IMR-90 (cell line): ENCODE data around the gene DVL1. TPM values are rescaled to one million over a fixed set of nuclear protein-coding genes. Genes with fewer than 3 reads are reported as not detected.
A peak's percentile ranks its signal among the peaks of the same experiment; 100 is the strongest.

Experiments used
- ATAC-seq: fragments of 200-7000 bp; cut with Tn5 transposase; 2 replicates; pipeline ENCODE4 v1.9.1; 2020; ENCODE audit warnings: low read depth, mild to moderate bottlenecking, moderate library complexity
- BruUV-seq: library from RNA; stranded (reverse); fragments of 400-500 nt; replicated peaks from 2 replicates; lab custom pipeline; 2021; lab: Mats Ljungman, UMichigan
- CTCF ChIA-PET: fragments of 300-600 bp; formaldehyde crosslinking; extraction: SDS; loops from one replicate; lab custom pipeline; 2021; ENCODE audit warnings: antibody characterized with exemption; lab: Yijun Ruan, JAX
- POLR2A ChIA-PET: fragments of 300-600 bp; sonication (Branson Sonifier 250); formaldehyde crosslinking; loops from one replicate; lab custom pipeline; 2022; ENCODE audit warnings: antibody characterized with exemption; ENCODE audit not compliant: unreplicated experiment; lab: Charles Lee
- DNase-seq: peaks from one replicate; pipeline ENCODE4 v3.0.0; 2013
- H2AFZ ChIP-seq: replicated peaks from 2 replicates; pipeline ENCODE3; 2013; ENCODE audit warnings: low read length, mild to moderate bottlenecking; ENCODE audit not compliant: poor library complexity
- H2AK5ac ChIP-seq: 2 replicates; pipeline ENCODE4 v1.6.1; 2013; ENCODE audit warnings: low read depth, low read length, inconsistent platforms
- H2AK9ac ChIP-seq: replicated peaks from 2 replicates; pipeline ENCODE3; 2013; ENCODE audit warnings: mild to moderate bottlenecking, low read depth, low read length, moderate library complexity; ENCODE audit not compliant: poor library complexity
- H2BK120ac ChIP-seq: 2 replicates; pipeline ENCODE4 v1.6.1; 2013; ENCODE audit warnings: low read depth, low read length, inconsistent platforms
- H2BK15ac ChIP-seq: 3 replicates; pipeline ENCODE4 v1.6.1; 2013; ENCODE audit warnings: low read depth, low read length, inconsistent platforms
- H2BK20ac ChIP-seq: 2 replicates; pipeline ENCODE4 v1.6.1; 2013; ENCODE audit warnings: low read depth, mild to moderate bottlenecking, inconsistent platforms, low read length, moderate library complexity
- H2BK5ac ChIP-seq: 2 replicates; pipeline ENCODE4 v1.6.1; 2013; ENCODE audit warnings: mild to moderate bottlenecking, low read depth, low read length, inconsistent platforms; ENCODE audit not compliant: poor library complexity, severe bottlenecking
- H3K14ac ChIP-seq: replicated peaks from 2 replicates; pipeline ENCODE4 v1.6.1; 2013; ENCODE audit warnings: low read depth, low read length, inconsistent platforms
- H3K18ac ChIP-seq: 2 replicates; pipeline ENCODE4 v1.6.1; 2013; ENCODE audit warnings: low read depth, low read length, control low read depth
- H3K23ac ChIP-seq: 2 replicates; pipeline ENCODE4 v1.6.1; 2013; ENCODE audit warnings: low read depth, low read length, inconsistent platforms
- H3K27ac ChIP-seq: 2 replicates; pipeline ENCODE4 v1.5.1; 2013; ENCODE audit warnings: mild to moderate bottlenecking, control low read depth, low read length; ENCODE audit not compliant: insufficient read depth
- H3K27me3 ChIP-seq: 2 replicates; pipeline ENCODE4 v1.6.1; 2013; ENCODE audit warnings: low read length; ENCODE audit not compliant: control insufficient read depth, insufficient read depth
- H3K36me3 ChIP-seq: 2 replicates; pipeline ENCODE4 v1.6.1; 2013; ENCODE audit warnings: low read length, mixed read lengths; ENCODE audit not compliant: control insufficient read depth, insufficient read depth
- H3K4ac ChIP-seq: 2 replicates; pipeline ENCODE4 v1.6.1; 2013; ENCODE audit warnings: low read depth, low read length, inconsistent platforms
- H3K4me1 ChIP-seq: 2 replicates; pipeline ENCODE4 v1.6.1; 2013; ENCODE audit warnings: low read length, mixed read lengths; ENCODE audit not compliant: control insufficient read depth, insufficient read depth
- H3K4me2 ChIP-seq: 2 replicates; pipeline ENCODE4 v1.6.1; 2013; ENCODE audit warnings: low read depth, mild to moderate bottlenecking, control low read depth, low read length, moderate library complexity
- H3K4me3 ChIP-seq: 2 replicates; pipeline ENCODE4 v1.5.1; 2013; ENCODE audit warnings: low read depth, mild to moderate bottlenecking, control low read depth, low read length, moderate library complexity; ENCODE audit not compliant: insufficient read depth
- H3K56ac ChIP-seq: 2 replicates; pipeline ENCODE4 v1.6.1; 2013; ENCODE audit warnings: low read length, inconsistent platforms; ENCODE audit not compliant: insufficient read depth; ENCODE audit errors: extremely low read depth
- H3K79me1 ChIP-seq, 2 experiments: 2 replicates each; pipeline ENCODE4 v1.6.1; 2013; ENCODE audit warnings: low read length in 2 of 2, inconsistent platforms in 1 of 2, low read depth in 1 of 2
- H3K9ac ChIP-seq: 2 replicates; pipeline ENCODE4 v1.6.1; 2013; ENCODE audit warnings: low read depth, low read length, control low read depth
- H3K9me1 ChIP-seq: 2 replicates; pipeline ENCODE4 v1.6.1; 2013; ENCODE audit warnings: low read length, inconsistent platforms; ENCODE audit not compliant: insufficient read depth
- H3K9me3 ChIP-seq: 2 replicates; pipeline ENCODE4 v1.6.1; 2013; ENCODE audit warnings: low read length; ENCODE audit not compliant: control insufficient read depth, insufficient read depth
- H4K20me1 ChIP-seq: 2 replicates; pipeline ENCODE4 v1.6.1; 2013; ENCODE audit warnings: low read length, inconsistent platforms; ENCODE audit not compliant: insufficient read depth
- H4K5ac ChIP-seq: 2 replicates; pipeline ENCODE4 v1.6.1; 2013; ENCODE audit warnings: mild to moderate bottlenecking, low read depth, low read length, control low read depth
- H4K8ac ChIP-seq, 2 experiments: 2 replicates each; pipeline ENCODE4 v1.6.1; 2013; ENCODE audit warnings: low read depth in 2 of 2, low read length in 2 of 2, control low read depth in 1 of 2, inconsistent platforms in 1 of 2
- H4K91ac ChIP-seq: 2 replicates; pipeline ENCODE4 v1.6.1; 2013; ENCODE audit warnings: low read depth, low read length, inconsistent platforms; ENCODE audit not compliant: insufficient read depth
- BHLHE40 ChIP-seq: fragments of 150-350 bp; IDR thresholded peaks from 2 replicates; pipeline ENCODE4 v1.6.1; 2016; ENCODE audit warnings: mild to moderate bottlenecking, low read depth, low read length
- CEBPB ChIP-seq: IDR thresholded peaks from 2 replicates; pipeline ENCODE4 v1.6.1; 2012; ENCODE audit warnings: low read depth, low read length, improper control_type of control experiment
- CHD1 ChIP-seq: IDR thresholded peaks from 2 replicates; pipeline ENCODE4 v1.6.1; 2012; ENCODE audit warnings: low read depth, low read length, improper control_type of control experiment
- FOS ChIP-seq: fragments of 150-350 bp; IDR thresholded peaks from 2 replicates; pipeline ENCODE4 v1.6.1; 2016; ENCODE audit warnings: low read depth, low read length
- MAFK ChIP-seq: IDR thresholded peaks from 2 replicates; pipeline ENCODE4 v1.6.1; 2012; ENCODE audit warnings: low read depth, low read length, improper control_type of control experiment
- MAZ ChIP-seq: IDR thresholded peaks from 2 replicates; pipeline ENCODE4 v1.6.1; 2012; ENCODE audit warnings: low read depth, mild to moderate bottlenecking, low read length, improper control_type of control experiment, moderate library complexity, borderline replicate concordance
- MXI1 ChIP-seq: IDR thresholded peaks from 2 replicates; pipeline ENCODE4 v1.6.1; 2012; ENCODE audit warnings: low read depth, mild to moderate bottlenecking, low read length, moderate library complexity, borderline replicate concordance
- POLR2A ChIP-seq: IDR thresholded peaks from 2 replicates; pipeline ENCODE4 v1.6.1; 2012; ENCODE audit warnings: mild to moderate bottlenecking, low read depth, low read length
- RFX5 ChIP-seq: IDR thresholded peaks from 2 replicates; pipeline ENCODE4 v1.8.0; 2012; ENCODE audit warnings: low read depth, mild to moderate bottlenecking, low read length, moderate library complexity
- WGBS, 2 experiments: methylation state at CpG; one replicate each; pipeline versions ENCODE4 v1.1.5 to v1.1.7; 2013; ENCODE audit warnings: missing lambda C conversion rate in 2 of 2; ENCODE audit not compliant: insufficient read length in 1 of 2; ENCODE audit errors: extremely low coverage in 2 of 2; 5-methylcytosine and 5-hydroxymethylcytosine counted together
- dilution Hi-C: fragments of 300-500 bp; cut with HindIII; formaldehyde crosslinking; loops from one replicate; pipeline ENCODE4 v1.14.3; 2018; ENCODE audit warnings: low sequenced_read_pairs; ENCODE audit not compliant: unreplicated experiment
- in situ Hi-C: fragments of 300-500 bp; cut with MboI; formaldehyde crosslinking; loops from 3 replicates; pipeline ENCODE4 v1.14.3; 2019; ENCODE audit warnings: low sequenced_read_pairs, inconsistent platforms, mixed read lengths
- intact Hi-C: fragments of 100-400 bp; cut with micrococcal nuclease; formaldehyde crosslinking; loops from 2 replicates; pipeline ENCODE4 v1.10.0; 2022
- polyA plus RNA-seq, 3 experiments: library from polyadenylated mRNA; depleted of rRNA; stranded (reverse); fragments of >200 nt; gene quantifications; 2 replicates each; pipeline ENCODE4 v1.2.3, GENCODE V29; 2012; ENCODE audit warnings: low replicate concordance in 1 of 3
- total RNA-seq: library from RNA; depleted of rRNA; stranded (reverse); fragments of >200 nt; gene quantifications from 2 replicates; pipeline ENCODE4 v1.2.3, GENCODE V29; 2012
- TF ChIP-seq, protein P1 (sequence below): fragments of 150-350 bp; IDR thresholded peaks from 2 replicates; pipeline ENCODE4 v1.6.1; 2016; ENCODE audit warnings: low read depth, mild to moderate bottlenecking, low read length, moderate library complexity, borderline replicate concordance
- TF ChIP-seq, protein P2 (sequence below): conservative IDR thresholded peaks from 2 replicates; pipeline ENCODE4 v1.5.1; 2012; ENCODE audit warnings: mild to moderate bottlenecking, low read depth, low read length, improper control_type of control experiment

The DVL1 gene
- total and polyA plus RNA-seq, 2 of the 4 experiments (the other 2 are of a cell fraction): 27.2 to 35.9 TPM

DNA sequence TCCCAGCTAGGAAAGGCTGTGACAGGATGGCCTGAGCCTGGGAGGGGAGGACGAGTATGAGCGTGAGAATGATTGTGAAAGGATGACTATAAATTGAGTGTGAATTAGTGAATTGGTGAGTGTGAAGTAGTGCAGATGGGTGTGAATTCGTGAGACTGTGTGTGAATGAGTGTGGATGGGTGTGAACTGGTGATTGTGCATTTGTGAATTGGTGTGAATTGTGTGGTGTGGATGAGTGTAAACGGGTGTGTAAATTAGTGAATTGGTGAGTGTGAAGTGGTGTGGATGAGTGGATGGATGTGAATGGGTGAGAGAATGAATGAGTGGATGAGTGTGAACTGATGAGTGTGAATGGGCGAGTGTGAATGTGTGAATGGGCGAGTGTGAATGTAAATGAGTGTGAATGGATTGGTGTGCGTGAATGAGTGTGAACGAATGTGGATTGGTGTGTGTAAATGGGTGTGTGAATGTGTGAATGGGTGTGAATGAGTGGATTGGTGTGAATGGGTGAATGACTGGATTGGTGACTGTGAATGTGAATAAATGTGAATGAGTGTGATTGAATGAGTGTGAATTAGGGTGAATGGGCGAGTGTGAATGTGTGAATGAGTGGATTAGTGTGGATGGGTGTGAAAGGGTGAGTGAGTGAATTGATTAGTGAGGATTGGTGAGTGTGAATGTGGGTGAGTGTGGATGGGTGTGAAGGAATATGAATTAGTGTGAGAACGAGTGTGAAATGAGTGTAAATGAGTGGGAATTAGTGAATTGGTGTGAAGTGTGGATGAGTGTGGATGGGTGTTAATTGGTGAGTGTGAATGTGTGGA is 16.9 kb upstream of the DVL1 start:
- no peak overlapping the region for H3K14ac ChIP-seq
- peaks cover 10% of the 10 kb centered on the region for H3K4me1 ChIP-seq
- H3K4ac ChIP-seq: no peak overlapping the region
- no peaks in the 10 kb centered on the region for H3K9me3 ChIP-seq
- POLR2A ChIA-PET: no interaction called here
- H3K4me3 ChIP-seq: no peak overlapping the region
- no peak overlapping the region for H4K91ac ChIP-seq
- H3K4me2 ChIP-seq: no peak overlapping the region
- no peak overlapping the region for H2BK120ac ChIP-seq
- peak overlapping the region; percentile 65; the same call in 1 of the 2 replicates for H2AK5ac ChIP-seq
- DNase-seq: no peak
- no peak overlapping the region for H3K18ac ChIP-seq
- H3K9ac ChIP-seq: no peak overlapping the region
- CTCF ChIA-PET: no interaction called here
- no peak overlapping the region for H3K27ac ChIP-seq
- H2BK5ac ChIP-seq: peak overlapping the region; percentile 45
- no peaks in the 10 kb centered on the region for H4K20me1 ChIP-seq
- no peak for ATAC-seq
- H2AFZ ChIP-seq: no peak overlapping the region
- intact Hi-C loops (no loop called here), dilution Hi-C loops (no loop called here), in situ Hi-C loops (no loop called here)
- 83 to 100% methylated on average over 9 to 10 of the region's 10 CpGs for WGBS, 2 experiments
- no peak overlapping the region for H3K56ac ChIP-seq
- H3K36me3 ChIP-seq: no peaks in the 10 kb centered on the region
- H2BK20ac ChIP-seq: no peak overlapping the region
- no peak overlapping the region for H4K8ac ChIP-seq
- H3K23ac ChIP-seq: peak overlapping the region; percentile 49; the same call in 1 of the 2 replicates
- TF ChIP-seq MAZ (no peak), MXI1 (no peak), POLR2A (no peak), CEBPB (no peak), RFX5 (no peak), BHLHE40 (no peak), FOS (no peak), MAFK (no peak), CHD1 (no peak)
- TF ChIP-seq, protein P1, sequence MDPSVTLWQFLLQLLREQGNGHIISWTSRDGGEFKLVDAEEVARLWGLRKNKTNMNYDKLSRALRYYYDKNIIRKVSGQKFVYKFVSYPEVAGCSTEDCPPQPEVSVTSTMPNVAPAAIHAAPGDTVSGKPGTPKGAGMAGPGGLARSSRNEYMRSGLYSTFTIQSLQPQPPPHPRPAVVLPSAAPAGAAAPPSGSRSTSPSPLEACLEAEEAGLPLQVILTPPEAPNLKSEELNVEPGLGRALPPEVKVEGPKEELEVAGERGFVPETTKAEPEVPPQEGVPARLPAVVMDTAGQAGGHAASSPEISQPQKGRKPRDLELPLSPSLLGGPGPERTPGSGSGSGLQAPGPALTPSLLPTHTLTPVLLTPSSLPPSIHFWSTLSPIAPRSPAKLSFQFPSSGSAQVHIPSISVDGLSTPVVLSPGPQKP: no peak
- TF ChIP-seq, protein P2, sequence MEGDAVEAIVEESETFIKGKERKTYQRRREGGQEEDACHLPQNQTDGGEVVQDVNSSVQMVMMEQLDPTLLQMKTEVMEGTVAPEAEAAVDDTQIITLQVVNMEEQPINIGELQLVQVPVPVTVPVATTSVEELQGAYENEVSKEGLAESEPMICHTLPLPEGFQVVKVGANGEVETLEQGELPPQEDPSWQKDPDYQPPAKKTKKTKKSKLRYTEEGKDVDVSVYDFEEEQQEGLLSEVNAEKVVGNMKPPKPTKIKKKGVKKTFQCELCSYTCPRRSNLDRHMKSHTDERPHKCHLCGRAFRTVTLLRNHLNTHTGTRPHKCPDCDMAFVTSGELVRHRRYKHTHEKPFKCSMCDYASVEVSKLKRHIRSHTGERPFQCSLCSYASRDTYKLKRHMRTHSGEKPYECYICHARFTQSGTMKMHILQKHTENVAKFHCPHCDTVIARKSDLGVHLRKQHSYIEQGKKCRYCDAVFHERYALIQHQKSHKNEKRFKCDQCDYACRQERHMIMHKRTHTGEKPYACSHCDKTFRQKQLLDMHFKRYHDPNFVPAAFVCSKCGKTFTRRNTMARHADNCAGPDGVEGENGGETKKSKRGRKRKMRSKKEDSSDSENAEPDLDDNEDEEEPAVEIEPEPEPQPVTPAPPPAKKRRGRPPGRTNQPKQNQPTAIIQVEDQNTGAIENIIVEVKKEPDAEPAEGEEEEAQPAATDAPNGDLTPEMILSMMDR: no peak
- peaks cover under 1 to 26% of the 10 kb centered on the region in 2 experiments; a peak in 2 of 4 replicates for H3K79me1 ChIP-seq
- peaks cover 11% of the 10 kb centered on the region for H3K9me1 ChIP-seq
- no peak overlapping the region for H2BK15ac ChIP-seq
- no peak overlapping the region for H4K5ac ChIP-seq
- BruUV-seq: no TSS peak
- no peaks in the 10 kb centered on the region for H3K27me3 ChIP-seq
- peak overlapping the region; percentile 42 for H2AK9ac ChIP-seq
